Measurements from ENCODE around the gene H3-3A.

GRCh38 chr1:226050133-226050532, 12.4 kb upstream of the H3-3A start:
- TF ChIP-seq POLR2A (IDR thresholded peaks at IDR 0.05; ENCODE audit: low read length) (no peak), GATA1 (IDR thresholded peaks at IDR 0.05; ENCODE audit: low read depth, low read length) (no peak)

Measured in erythroblast (primary cell).